GM12875 (cell line): ENCODE results near the gene SLC17A2.

Experiments used
- H3K4me3 ChIP-seq: one replicate; pipeline ENCODE4 v1.5.1; 2011; ENCODE audit warnings: low read depth, low read length, control low read depth
- TF ChIP-seq, protein P1 (sequence below): IDR thresholded peaks from 2 replicates; pipeline ENCODE4 v1.5.1; 2011; ENCODE audit warnings: low read depth, mild to moderate bottlenecking, control low read depth, inconsistent platforms, low read length, moderate library complexity, borderline replicate concordance; ENCODE audit not compliant: insufficient read depth

Gene SLC17A2

DNA sequence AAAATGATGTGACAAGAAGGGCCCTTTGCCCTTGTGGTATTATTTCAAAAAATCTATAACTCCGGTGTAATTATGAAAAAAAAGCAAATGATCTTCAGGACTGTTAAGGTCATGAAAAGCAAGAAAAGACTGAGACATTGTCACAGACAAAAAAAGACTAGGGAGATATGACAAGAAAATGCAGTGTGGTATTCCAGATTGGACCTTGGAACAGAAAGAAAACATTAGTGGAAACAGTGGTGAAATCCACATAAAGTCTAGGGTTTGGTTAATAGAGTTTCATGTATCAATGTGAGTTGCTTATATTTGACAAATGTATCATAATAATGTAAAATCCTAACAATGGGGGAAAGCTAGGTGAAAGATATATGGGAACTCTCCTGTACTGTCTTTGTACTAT lies 29.6 kb downstream of the SLC17A2 start:
- TF ChIP-seq, protein P1, sequence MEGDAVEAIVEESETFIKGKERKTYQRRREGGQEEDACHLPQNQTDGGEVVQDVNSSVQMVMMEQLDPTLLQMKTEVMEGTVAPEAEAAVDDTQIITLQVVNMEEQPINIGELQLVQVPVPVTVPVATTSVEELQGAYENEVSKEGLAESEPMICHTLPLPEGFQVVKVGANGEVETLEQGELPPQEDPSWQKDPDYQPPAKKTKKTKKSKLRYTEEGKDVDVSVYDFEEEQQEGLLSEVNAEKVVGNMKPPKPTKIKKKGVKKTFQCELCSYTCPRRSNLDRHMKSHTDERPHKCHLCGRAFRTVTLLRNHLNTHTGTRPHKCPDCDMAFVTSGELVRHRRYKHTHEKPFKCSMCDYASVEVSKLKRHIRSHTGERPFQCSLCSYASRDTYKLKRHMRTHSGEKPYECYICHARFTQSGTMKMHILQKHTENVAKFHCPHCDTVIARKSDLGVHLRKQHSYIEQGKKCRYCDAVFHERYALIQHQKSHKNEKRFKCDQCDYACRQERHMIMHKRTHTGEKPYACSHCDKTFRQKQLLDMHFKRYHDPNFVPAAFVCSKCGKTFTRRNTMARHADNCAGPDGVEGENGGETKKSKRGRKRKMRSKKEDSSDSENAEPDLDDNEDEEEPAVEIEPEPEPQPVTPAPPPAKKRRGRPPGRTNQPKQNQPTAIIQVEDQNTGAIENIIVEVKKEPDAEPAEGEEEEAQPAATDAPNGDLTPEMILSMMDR: no peak

DNA sequence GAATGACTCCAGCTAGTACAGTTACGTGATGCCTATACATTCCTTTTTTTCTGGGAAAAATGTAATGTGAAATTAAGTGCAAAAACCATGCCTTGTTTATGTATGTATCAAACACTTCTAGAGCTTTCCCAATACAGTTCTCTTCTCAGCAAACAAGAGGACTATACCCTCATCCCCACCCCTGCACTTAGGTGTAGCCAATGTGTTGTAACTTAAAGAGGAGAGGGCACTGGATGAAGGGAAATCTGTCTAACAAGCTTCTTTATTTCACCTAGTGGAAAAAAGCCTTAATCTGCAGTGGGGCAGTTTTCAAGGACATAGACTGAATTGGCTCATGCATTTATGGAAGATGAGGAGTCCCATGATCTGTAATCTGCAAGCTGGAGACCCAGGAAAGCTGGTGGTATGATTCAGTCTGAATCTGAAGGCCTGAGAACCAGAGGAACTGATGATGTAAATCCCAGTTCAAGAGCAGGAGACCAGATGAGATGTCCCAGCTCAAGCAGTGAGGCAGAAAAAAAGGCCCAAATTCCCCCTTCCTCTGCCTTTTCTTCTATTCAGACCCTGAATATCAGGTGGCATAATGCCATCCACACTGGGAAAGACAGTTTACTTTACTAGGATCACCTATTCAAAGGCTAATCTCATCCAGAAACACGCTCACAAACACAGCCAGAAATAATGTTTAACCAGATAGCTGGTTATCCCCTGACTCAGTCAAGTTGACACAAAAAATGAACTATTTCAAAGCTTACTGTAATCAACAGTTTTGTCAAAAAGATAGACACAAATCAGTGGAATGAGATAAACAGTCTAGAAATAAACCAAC lies 30.7 kb downstream of the SLC17A2 start:
- TF ChIP-seq, protein P1: no peak
- no peak overlapping the region for H3K4me3 ChIP-seq

More for the DNA sequence above, 29.6 kb downstream of the SLC17A2 start:
- H3K4me3 ChIP-seq: no peak overlapping the region

DNA sequence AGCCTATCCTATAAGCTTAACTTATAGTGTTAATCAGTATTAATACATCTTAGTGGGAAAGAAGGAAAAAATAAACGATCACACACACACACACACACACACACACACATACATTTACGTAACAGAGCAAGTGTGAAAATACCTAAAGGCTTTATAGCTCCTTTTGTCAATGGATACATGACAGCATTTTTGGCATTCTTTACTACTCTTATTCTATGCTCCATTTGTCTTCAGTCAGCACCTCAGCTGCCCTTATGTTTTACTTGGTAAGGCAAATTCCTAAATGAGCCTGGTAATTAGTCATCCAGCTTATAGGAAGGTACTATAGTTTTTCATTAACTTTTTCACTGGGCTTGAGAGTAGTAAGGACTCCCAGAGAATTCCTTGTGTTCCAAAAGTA lies 31.4 kb downstream of the SLC17A2 start:
- TF ChIP-seq, protein P1: no peak
- no peak overlapping the region for H3K4me3 ChIP-seq

GRCh38 chr6:25898289-25898977 lies 32.1 kb downstream of the SLC17A2 start:
- TF ChIP-seq, protein P1: no peak
- H3K4me3 ChIP-seq: no peak overlapping the region

- TF ChIP-seq, protein P1: no peak
- no peak overlapping the region for H3K4me3 ChIP-seq
Observed at GRCh38 chr6:25896252-25896651, 34.2 kb downstream of the SLC17A2 start.

- TF ChIP-seq, protein P1: no peak
- no peak overlapping the region for H3K4me3 ChIP-seq
Observed at GRCh38 chr6:25895771-25896170, 34.7 kb downstream of the SLC17A2 start.
